ENCODE results near the gene ZNF280B.

ZNF280B gene

GRCh38 chr22:22508274-22509176 lies at the start of gene ZNF280B:
Gene ZNF280B, minus strand, starts transcription at chr22:22508742. Its CDS starts 19,344 bp downstream, at chr22:22489398.
- DNase-seq (ENCODE audit: low read depth, low spot score) = peak; percentile 40

- DNase-seq (ENCODE audit: low read depth, low spot score) = no peak
These were observed 48.7 kb upstream of the ZNF280B start for GRCh38 chr22:22556995-22557925.

GRCh38 chr22:22556578-22556977 lies 48.0 kb upstream of the ZNF280B start:
- no peak for DNase-seq (ENCODE audit: low read depth, low spot score)

GRCh38 chr22:22555596-22555995 lies 47.1 kb upstream of the ZNF280B start:
- DNase-seq (ENCODE audit: low read depth, low spot score) = no peak

GRCh38 chr22:22554587-22555284 lies 46.2 kb upstream of the ZNF280B start:
- DNase-seq (ENCODE audit: low read depth, low spot score) = no peak

- DNase-seq (ENCODE audit: low read depth, low spot score) = no peak
These were observed 45.4 kb upstream of the ZNF280B start for GRCh38 chr22:22553735-22554586.

- DNase-seq (ENCODE audit: low read depth, low spot score) = no peak
These were observed 44.6 kb upstream of the ZNF280B start for GRCh38 chr22:22553141-22553540.

- no peak for DNase-seq (ENCODE audit: low read depth, low spot score)
These were observed 44.1 kb upstream of the ZNF280B start for GRCh38 chr22:22552630-22553029.

GRCh38 chr22:22550789-22551434 lies 42.4 kb upstream of the ZNF280B start:
- no peak for DNase-seq (ENCODE audit: low read depth, low spot score)

- no peak for DNase-seq (ENCODE audit: low read depth, low spot score)
These were observed 40.4 kb upstream of the ZNF280B start for GRCh38 chr22:22548910-22549309.

GRCh38 chr22:22548317-22548716 lies 39.8 kb upstream of the ZNF280B start:
- no peak for DNase-seq (ENCODE audit: low read depth, low spot score)

GRCh38 chr22:22547692-22548300 lies 39.3 kb upstream of the ZNF280B start:
- DNase-seq (ENCODE audit: low read depth, low spot score) = no peak

- DNase-seq (ENCODE audit: low read depth, low spot score) = no peak
These were observed 38.7 kb upstream of the ZNF280B start for GRCh38 chr22:22547226-22547625.

- DNase-seq (ENCODE audit: low read depth, low spot score) = no peak
These were observed 37.9 kb upstream of the ZNF280B start for GRCh38 chr22:22546490-22546889.

GRCh38 chr22:22545084-22545483 lies 36.5 kb upstream of the ZNF280B start:
- no peak for DNase-seq (ENCODE audit: low read depth, low spot score)

GRCh38 chr22:22538226-22538989 lies 29.9 kb upstream of the ZNF280B start:
- no peak for DNase-seq (ENCODE audit: low read depth, low spot score)

GRCh38 chr22:22536916-22537315 lies 28.4 kb upstream of the ZNF280B start:
- DNase-seq (ENCODE audit: low read depth, low spot score) = no peak

GRCh38 chr22:22536515-22536914 lies 28.0 kb upstream of the ZNF280B start:
- DNase-seq (ENCODE audit: low read depth, low spot score) = no peak

- DNase-seq (ENCODE audit: low read depth, low spot score) = no peak
These were observed 27.1 kb upstream of the ZNF280B start for GRCh38 chr22:22535662-22536061.

Data from smooth muscle cell of the brain vasculature (primary cell).